ENCODE results near the gene ARHGAP27.

ARHGAP27 gene

GRCh38 chr17:45351831-45352230, 80.8 kb downstream of the ARHGAP27 start:
- DNase-seq = no peak

GRCh38 chr17:45347444-45347843, 85.2 kb downstream of the ARHGAP27 start:
- no peak for DNase-seq

DNA sequence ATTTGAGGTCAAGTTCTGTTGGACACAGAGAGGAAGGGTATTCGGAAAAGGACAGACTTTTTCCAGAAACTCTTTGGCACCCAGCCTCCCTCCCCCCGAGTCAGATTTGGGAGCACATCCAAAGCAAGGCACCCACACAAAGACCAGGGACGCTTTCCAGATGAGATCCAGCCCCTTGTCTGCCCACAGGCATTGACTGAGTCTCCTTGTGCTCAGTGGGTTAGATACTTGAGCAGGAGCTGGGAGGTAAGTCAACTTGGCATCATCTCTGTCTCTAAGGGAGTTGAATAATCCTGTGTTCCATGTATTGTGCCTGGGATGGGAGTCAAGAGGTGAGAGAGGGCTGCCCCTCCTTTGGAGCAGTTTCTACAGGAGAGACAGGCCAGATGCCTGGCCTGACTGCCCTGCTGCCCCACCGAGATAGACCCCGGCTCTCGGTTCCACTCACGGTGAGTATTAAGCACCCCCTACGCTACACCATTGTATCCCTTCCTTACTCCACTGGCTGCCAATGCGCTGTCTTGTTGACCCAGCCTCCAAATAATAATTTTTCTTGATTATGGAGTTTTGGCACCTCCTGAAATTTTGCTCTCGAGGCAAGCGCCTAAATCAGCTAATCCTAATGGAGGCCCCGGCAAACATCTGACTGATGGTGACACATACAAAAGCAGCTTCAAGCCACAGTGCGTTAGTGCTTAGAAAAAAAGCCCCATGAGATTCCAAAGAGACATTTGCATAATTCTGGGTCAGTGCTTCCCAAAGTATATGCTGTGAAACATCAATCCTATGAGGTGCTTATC, 86.3 kb downstream of the ARHGAP27 start:
- peak; percentile 12 for DNase-seq

- no peak for DNase-seq
Measured at GRCh38 chr17:45345554-45346215, 87.0 kb downstream of the ARHGAP27 start.

GRCh38 chr17:45345246-45345553, 87.5 kb downstream of the ARHGAP27 start:
- peak; percentile 8 for DNase-seq

- peak; percentile 3 for DNase-seq
Measured at GRCh38 chr17:45343967-45344664, 88.6 kb downstream of the ARHGAP27 start.

All from activated CD4-positive, CD25-positive, alpha-beta regulatory T cell treated with anti-CD3 and anti-CD28 coated beads, Interleukin-2, amount 50 U/mL, for 72 hours (primary cell).